GM21515 (cell line): ENCODE results near the gene PCDHA5.
"Not testable (repeated sequence)": the region's sequence is repeated elsewhere in the genome, so short reads cannot be mapped to it uniquely, and the experiment has no call there.

Source experiments
- ATAC-seq: cut with Tn5 transposase; IDR thresholded peaks from one replicate; pipeline ENCODE4 v1.9.1; 2021; ENCODE audit not compliant: unreplicated experiment

PCDHA5 gene

DNA sequence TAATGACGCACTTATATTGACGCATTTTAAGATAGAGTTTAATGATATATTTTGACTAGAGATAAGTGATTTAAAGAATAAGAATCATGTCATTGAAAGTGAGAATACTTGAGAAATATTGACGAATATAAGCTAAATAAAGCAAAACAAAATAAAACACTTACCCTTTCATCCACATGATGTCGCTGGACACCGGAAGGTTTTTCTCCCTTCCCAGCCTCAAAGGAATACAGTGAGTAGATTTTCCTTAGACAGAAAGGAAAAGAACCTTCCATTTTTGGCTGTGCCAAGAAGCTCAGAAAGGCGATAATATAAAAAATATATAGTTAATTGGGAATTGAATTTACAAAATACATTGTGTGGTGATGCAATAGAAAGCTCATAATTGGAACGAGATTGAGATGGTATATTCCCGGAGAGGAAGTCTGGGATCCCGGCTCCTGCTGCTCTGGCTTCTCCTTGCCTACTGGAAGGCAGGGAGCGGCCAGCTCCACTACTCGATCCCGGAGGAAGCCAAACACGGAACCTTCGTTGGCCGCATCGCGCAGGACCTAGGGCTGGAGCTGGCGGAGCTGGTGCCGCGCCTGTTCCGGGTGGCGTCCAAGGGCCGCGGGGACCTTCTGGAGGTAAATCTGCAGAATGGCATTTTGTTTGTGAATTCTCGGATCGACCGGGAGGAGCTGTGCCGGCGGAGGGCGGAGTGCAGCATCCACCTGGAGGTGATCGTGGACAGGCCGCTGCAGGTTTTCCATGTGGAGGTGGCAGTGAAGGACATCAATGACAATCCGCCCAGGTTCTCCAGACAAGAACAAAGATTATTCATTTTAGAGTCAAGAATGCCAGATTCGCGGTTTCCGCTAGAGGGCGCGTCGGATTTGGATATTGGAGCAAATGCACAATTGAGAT, at the start of gene PCDHA5:
PCDHA5 (plus strand) TSS at position 239 of the 906 bp plus-strand sequence.
- ATAC-seq: no peak

DNA sequence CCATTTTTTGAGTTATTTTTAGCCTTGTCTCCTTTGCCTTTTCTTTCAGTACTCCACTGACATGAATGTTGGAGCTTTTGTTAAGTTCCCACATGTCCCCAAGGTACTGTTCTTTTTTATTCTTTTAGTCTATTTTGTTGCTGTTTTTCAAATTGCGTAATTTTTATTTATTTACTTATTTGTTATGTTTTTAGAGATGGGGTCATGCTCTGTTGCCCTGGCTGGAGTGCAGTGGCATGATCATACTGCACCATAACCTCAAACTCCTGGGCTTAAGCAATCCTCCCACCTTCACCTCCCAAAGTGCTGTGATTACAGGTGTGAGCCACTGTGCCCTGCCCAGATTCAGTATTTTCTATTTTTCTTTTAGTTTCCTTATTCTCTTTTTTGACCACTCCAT, 40.9 kb upstream of the PCDHA5 start:
- no peak for ATAC-seq

DNA sequence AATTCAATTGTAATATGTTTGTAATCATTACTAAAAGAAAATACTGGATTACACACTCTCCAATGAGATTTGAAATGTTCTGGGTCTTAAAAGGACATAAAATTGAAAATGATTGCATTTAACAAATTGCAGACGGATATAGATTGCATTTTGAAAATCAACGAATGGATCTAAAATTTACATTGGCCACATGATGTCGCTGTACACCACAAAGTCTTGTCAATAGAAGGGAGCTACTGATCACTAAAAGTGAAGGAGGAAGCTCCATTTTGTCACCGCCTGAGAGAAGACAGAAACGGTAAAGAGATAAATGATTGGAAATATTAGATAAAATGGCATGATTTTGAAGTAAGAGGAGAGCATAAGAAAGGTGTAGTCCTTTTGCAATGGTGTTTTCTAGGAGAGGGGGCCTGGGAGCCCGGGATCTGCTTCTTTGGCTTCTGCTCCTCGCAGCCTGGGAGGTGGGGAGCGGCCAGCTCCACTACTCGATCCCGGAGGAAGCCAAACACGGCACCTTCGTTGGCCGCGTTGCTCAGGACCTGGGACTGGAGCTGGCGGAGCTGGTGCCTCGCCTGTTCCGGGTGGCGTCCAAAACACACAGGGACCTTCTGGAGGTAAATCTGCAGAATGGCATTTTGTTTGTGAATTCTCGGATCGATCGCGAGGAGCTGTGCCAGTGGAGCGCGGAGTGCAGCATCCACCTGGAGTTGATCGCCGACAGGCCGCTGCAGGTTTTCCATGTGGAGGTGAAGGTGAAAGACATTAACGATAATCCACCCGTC, 35.3 kb upstream of the PCDHA5 start, which contains the start of gene PCDHA1:
PCDHA1 (plus strand) TSS at position 236 of the 782 bp plus-strand sequence.
- no peak for ATAC-seq

DNA sequence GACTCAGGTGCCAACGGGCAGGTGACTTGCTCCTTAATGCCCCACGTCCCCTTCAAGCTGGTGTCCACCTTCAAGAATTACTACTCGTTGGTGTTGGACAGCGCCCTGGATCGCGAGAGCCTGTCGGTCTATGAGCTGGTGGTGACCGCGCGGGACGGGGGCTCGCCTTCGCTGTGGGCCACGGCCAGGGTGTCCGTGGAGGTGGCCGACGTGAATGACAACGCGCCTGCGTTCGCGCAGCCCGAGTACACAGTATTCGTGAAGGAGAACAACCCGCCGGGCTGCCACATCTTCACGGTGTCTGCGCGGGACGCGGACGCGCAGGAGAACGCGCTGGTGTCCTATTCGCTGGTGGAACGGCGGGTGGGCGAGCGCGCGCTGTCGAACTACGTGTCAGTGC, 34.0 kb upstream of the PCDHA5 start:
- not testable (repeated sequence) for ATAC-seq

DNA sequence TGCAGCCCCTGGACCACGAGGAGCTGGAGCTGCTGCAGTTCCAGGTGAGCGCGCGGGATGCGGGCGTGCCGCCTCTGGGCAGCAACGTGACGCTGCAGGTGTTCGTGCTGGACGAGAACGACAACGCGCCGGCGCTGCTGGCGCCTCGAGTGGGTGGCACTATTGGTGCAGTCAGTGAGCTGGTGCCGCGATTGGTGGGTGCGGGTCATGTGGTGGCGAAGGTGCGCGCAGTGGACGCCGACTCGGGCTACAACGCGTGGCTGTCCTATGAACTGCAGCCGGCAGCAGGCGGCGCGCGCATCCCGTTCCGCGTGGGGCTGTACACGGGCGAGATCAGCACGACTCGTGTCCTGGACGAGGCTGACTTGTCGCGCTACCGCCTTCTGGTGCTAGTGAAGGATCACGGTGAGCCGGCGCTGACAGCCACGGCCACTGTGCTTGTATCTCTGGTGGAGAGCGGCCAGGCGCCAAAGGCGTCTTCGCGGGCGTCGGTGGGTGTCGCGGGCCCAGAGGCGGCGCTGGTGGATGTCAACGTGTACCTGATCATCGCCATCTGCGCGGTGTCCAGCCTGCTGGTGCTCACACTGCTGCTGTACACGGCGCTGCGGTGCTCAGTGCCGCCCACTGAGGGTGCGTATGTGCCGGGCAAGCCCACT, 33.4 kb upstream of the PCDHA5 start:
- not testable (repeated sequence) for ATAC-seq

DNA sequence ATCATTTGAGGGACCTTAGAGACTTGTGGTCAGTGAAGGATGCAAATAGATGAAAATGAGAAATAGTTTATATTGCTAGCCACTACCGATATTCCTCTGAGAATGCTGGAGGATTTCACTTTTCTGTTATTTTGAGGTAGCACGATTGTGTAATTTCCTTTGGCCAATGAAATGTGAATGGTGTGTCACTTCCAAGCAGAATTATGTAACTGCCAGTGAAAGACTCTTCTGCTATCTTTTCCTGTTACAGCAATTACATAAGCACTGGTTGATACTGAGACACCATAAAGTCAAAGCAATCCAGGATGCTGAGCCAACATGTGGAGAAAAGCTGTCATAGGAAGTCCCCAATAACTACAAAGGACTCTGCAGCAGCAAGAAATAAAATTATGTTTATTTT, 30.3 kb upstream of the PCDHA5 start:
- no peak for ATAC-seq

DNA sequence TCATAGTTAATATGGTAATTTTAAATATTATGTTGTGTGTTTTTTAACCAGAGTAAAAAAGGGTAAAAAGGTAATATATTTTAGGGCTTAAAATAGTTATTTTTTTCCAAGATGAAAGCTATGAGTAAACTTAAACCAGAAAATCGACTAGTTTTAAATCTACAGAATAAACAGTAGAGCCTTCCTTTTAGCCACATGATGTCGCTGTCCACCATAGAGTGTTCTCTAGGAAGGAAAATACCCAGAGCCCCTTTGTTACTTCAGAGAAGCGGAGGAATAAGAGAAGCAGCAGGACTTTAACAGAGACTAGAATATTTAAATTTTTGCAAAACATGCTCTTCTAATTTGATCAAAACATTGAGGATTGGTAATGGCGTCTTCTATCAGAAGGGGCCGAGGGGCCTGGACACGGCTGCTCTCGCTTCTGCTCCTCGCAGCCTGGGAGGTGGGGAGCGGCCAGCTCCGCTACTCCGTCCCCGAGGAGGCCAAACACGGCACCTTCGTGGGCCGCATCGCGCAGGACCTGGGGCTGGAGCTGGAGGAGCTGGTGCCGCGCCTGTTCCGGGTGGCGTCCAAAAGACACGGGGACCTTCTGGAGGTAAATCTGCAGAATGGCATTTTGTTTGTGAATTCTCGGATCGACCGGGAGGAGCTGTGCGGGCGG, 26.7 kb upstream of the PCDHA5 start, which contains the start of gene PCDHA2:
PCDHA2 (plus strand) TSS at position 258 of the 664 bp plus-strand sequence.
- no peak for ATAC-seq

DNA sequence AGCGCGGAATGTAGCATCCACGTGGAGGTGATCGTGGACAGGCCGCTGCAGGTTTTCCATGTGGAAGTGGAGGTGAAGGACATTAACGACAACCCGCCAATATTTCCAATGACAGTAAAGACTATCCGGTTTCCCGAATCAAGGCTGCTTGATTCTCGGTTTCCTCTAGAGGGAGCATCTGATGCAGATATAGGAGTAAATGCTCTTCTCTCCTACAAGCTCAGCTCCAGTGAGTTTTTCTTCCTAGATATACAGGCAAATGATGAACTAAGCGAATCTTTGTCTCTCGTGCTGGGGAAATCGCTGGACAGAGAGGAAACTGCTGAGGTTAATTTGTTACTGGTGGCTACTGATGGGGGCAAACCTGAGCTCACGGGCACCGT, 26.2 kb upstream of the PCDHA5 start:
- ATAC-seq: no peak

DNA sequence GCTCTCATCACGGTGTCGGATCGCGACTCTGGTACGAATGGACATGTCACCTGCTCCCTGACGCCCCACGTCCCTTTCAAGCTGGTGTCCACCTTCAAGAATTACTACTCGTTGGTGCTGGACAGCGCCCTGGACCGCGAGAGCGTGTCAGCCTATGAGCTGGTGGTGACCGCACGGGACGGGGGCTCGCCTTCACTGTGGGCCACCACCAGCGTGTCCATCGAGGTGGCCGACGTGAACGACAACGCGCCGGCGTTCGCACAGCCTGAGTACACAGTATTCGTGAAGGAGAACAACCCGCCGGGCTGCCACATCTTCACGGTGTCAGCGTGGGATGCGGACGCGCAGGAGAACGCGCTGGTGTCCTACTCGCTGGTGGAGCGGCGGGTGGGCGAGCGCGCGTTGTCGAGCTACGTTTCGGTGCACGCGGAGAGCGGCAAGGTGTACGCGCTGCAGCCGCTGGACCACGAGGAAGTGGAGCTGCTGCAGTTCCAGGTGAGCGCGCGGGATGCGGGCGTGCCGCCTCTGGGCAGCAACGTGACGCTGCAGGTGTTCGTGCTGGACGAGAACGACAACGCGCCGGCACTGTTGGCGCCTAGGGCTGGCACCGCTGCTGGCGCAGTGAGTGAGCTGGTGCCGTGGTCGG, 25.2 kb upstream of the PCDHA5 start:
- ATAC-seq: not testable (repeated sequence)

DNA sequence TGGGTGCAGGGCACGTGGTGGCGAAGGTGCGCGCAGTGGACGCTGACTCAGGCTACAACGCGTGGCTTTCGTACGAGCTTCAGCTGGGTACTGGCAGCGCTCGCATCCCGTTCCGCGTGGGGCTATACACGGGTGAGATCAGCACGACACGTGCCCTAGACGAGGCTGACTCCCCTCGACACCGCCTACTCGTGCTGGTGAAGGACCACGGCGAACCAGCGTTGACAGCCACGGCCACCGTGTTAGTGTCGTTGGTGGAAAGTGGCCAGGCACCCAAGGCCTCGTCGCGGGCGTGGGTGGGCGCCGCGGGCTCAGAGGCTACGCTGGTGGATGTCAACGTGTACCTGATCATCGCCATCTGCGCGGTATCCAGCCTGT, 24.7 kb upstream of the PCDHA5 start:
- ATAC-seq: no peak

DNA sequence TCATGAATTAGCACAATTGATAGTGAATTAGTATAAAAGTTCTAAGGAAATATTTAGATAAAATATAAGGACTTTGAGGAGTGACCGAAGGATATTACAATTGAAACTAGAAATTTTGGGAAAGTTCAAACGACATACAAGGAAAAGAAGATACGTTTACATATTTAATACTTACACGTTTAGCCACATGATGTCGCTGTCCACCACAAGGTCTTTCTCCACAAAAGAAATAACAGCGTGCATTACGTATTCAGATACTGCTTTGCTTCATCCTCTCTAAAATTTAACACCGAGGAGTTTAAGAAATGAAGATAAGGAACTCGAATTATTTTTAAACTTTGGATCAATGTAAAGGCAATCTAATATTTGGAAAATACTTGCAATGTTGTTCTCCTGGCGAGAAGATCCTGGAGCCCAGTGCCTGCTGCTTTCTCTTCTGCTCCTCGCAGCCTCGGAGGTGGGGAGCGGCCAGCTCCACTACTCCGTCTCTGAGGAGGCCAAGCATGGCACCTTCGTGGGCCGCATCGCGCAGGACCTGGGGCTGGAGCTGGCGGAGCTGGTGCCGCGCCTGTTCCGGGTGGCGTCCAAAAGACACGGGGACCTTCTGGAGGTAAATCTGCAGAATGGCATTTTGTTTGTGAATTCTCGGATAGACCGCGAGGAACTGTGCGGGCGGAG, 20.5 kb upstream of the PCDHA5 start, which contains the start of gene PCDHA3:
PCDHA3 (plus strand) TSS at position 242 of the 678 bp plus-strand sequence.
- ATAC-seq: no peak

DNA sequence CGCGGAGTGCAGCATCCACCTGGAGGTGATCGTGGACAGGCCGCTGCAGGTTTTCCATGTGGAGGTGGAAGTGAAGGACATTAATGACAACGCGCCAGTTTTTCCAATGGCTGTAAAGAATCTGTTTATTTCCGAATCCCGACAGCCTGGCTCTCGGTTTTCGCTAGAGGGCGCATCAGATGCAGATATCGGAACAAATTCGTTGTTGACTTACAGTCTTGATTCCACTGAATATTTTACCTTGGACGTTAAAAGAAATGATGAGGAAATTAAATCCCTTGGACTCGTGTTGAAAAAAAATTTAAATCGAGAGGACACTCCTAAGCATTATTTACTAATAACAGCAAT, 19.9 kb upstream of the PCDHA5 start:
- no peak for ATAC-seq

DNA sequence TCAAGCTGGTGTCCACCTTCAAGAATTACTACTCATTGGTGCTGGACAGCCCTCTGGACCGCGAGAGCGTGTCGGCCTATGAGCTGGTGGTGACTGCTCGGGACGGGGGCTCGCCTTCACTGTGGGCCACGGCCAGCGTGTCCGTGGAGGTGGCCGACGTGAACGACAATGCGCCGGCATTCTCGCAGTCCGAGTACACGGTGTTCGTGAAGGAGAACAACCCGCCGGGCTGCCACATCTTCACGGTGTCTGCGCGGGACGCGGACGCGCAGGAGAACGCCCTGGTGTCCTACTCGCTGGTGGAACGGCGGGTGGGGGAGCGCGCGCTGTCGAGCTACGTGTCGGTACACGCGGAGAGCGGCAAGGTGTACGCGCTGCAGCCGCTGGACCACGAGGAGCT, 19.0 kb upstream of the PCDHA5 start:
- not testable (repeated sequence) for ATAC-seq

DNA sequence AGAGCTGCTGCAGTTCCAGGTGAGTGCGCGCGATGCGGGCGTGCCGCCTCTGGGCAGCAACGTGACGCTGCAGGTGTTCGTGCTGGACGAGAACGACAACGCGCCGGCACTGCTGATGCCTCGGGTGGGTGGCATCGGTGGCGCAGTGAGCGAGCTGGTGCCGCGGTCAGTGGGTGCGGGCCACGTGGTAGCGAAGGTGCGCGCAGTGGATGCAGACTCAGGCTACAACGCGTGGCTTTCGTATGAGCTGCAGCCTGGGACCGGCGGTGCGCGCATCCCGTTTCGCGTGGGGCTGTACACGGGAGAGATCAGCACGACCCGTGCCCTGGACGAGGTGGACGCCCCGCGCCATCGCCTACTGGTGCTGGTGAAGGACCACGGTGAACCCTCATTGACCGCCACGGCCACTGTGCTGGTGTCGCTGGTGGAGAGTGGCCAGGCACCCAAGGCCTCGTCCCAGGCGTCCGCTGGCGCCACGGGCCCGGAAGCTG, 18.6 kb upstream of the PCDHA5 start:
- no peak for ATAC-seq

DNA sequence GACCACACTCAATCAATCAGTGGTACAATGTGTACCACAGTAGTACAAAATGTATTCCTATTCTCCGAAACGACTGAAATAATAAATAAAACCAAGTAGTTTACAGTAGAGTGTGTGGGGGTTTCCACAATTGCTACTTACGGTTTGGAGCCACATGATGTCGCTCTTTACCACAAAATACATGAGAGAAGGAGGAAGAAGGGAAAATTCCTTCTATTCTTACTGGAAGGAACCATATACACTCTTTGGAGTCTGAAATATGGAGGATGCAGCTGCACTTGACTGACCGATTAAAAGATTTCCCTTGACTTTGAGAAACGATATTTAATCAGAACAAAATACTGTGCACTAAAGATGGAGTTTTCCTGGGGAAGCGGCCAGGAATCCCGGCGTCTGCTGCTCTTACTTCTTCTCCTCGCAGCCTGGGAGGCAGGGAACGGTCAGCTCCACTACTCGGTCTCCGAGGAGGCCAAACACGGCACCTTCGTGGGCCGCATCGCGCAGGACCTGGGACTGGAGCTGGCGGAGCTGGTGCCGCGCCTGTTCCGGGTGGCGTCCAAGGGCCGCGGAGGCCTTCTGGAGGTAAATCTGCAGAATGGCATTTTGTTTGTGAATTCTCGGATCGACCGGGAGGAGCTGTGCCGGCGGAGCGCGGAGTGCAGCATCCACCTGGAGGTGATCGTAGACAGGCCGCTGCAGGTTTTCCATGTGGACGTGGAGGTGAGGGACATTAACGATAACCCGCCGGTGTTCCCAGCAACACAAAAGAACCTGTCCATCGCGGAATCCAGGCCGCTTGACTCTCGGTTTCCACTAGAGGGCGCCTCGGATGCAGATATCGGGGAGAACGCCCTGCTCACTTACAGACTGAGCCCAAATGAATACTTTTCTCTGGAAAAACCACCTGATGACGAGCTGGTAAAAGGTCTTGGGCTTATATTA, 14.3 kb upstream of the PCDHA5 start, which contains the start of gene PCDHA4:
PCDHA4 (plus strand) TSS at position 235 of the 942 bp plus-strand sequence.
- no peak for ATAC-seq

DNA sequence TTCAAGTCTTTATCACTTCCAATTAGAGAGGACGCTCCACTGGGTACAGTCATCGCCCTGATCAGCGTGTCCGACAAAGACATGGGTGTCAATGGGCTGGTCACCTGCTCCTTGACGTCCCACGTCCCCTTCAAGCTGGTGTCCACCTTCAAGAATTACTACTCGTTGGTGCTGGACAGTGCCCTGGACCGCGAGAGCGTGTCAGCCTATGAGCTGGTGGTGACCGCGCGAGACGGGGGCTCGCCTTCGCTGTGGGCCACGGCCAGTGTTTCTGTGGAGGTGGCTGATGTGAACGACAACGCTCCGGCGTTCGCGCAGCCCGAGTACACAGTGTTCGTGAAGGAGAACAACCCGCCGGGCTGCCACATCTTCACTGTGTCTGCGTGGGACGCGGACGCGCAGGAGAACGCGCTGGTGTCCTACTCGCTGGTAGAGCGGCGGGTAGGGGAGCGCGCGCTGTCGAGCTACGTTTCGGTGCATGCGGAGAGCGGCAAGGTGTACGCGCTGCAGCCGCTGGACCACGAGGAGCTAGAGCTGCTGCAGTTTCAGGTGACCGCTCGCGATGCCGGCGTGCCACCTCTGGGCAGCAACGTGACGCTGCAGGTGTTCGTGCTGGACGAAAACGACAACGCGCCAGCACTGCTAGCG, 13.0 kb upstream of the PCDHA5 start:
- not testable (repeated sequence) for ATAC-seq

DNA sequence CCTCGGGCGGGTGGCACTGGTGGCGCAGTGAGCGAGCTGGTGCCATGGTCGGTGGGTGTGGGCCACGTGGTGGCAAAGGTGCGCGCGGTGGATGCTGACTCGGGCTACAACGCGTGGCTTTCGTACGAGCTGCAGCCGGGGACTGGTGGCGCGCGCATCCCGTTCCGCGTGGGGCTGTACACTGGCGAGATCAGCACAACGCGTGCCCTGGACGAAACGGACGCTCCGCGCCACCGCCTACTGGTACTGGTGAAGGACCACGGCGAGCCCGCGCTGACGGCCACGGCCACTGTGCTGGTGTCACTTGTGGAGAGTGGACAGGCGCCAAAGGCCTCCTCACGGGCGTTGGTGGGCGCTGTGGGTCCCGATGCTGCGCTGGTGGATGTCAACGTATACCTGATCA, 12.5 kb upstream of the PCDHA5 start:
- ATAC-seq: no peak

DNA sequence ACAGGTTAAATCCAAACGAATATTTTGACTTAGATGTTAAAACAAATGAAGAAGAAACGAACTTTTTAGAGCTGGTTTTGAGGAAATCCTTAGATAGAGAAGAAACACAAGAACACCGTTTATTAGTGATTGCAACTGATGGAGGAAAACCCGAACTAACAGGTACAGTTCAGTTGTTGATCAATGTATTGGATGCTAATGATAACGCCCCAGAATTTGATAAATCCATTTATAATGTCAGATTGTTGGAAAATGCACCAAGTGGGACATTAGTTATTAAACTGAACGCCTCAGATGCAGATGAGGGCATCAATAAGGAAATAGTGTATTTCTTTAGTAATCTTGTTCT, 842 bp downstream of the PCDHA5 start:
- ATAC-seq: no peak
